HG02840 (cell line): Measurements from ENCODE around the gene STXBP1.
"Not testable (repeated sequence)": the region's sequence is repeated elsewhere in the genome, so short reads cannot be mapped to it uniquely, and the experiment has no call there.

Source experiments
- ATAC-seq: cut with Tn5 transposase; IDR thresholded peaks from one replicate; pipeline ENCODE4 v1.9.1; 2021; ENCODE audit warnings: mild to moderate bottlenecking, moderate library complexity, moderate number of reproducible peaks; ENCODE audit not compliant: unreplicated experiment, low FRiP score

The STXBP1 gene

GRCh38 chr9:127608104-127608966 lies 3.7 kb upstream of the STXBP1 start:
- ATAC-seq = no peak

DNA sequence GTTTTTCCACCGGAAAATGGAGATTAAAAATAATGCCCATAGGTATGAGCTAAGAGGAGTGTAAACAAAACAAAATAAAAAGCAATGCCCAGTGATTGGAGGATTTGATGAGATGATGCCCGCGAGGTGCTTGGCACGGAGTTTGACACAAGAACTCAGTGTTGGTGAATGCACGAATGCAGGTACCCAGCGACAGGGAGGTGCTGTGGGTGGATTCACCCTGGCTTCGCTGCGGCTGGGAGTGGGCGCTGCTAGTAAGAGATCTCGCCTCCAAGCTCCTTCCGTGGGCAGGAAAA lies 526 bp upstream of the STXBP1 start:
- peak; percentile 24 for ATAC-seq

DNA sequence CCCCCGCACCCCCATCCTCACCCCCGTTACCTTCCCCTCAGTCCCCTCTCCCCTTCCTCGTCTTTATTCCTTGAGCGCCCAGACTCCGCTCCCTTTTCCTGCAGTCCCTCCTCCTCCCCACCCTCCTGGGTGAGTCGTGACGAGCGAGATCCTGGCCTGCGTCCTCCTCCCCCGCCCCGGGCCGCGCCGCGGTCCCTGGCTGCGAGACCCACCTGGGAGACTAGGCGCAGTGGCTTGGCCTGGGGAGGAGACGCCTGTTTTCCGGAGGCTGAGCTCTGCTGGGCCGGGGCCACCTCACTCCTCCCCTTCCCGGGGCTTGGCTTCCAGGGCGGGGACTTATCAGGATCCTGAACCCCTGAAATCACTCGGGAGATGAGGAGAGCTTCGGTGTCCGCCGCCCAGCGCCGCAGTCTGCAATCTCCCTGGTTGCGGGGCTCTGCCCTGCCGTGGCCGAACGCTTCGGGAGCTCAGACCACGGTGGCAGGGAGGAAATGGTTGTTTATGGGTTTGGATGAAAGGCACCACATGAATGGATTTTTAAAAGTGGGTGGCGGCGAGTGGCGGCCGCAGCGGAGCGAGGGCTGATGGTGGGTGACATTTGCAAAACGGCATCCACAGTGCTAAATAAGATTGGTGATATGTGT lies 984 bp downstream of the STXBP1 start:
- ATAC-seq = no peak

DNA sequence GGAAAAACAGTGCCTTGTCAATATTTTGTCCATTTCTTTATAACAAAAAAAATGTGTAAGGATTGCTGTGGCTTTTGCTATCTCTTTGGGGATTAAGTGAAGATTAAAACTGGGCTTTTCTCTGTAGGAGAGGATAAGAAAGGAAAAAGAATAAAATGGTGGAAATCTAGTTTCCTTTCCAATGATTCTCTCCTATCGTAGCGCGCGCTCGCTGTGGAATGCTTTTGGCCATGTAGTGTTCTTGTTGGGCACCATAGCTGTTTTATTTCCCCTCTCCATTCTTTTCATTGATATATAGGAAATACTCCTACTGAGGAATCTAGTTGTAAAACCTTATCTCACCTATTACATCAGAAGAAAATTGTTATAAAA lies 1.5 kb downstream of the STXBP1 start:
- ATAC-seq = no peak

DNA sequence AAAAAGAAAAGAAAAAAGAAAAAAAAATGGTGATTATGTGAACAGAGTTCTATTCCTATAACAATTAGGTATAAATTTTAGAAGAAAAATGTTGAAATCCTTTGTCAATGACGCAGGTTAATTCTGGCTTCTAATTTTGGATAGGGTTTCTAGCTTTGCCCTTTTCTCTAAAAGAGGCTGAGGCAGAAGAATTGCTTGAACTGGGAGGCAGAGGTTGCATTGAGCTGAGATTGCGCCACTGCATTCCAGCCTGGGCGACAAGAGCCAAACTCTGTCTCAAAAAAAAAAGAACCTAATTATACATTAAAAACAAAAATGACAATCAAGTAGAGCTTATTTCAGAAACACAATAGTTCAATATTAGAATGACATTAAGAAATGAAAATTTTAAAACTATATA lies 2.9 kb downstream of the STXBP1 start:
- no peak for ATAC-seq

DNA sequence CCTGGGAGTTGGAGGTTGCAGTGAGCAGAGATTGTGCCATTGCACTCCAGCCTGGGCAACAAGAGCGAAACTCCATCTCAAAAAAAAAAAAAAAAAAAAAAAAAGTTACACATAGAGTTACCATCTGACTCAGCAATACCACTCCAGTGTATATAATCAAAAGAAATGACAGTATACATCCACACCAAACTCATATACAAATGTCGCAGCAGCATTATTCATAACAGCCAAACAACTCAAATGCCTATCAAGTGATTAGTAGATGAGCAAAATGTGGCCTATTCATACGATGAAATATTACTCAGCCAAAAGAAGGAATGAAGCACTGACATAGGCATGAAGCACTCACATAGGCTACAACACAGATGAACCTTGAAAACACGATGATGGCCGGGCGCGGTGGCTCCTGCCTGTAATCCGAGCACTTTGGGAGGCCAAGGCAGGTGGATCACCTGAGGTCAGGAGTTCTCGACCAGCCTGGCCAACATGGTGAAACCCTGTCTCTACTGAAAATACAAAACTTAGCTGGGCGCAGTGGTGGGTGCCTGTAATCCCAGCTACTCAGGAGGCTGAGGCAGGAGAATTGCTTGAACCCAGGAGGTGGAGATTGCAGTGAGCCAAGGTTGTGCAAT lies 9.4 kb downstream of the STXBP1 start:
- not testable (repeated sequence) for ATAC-seq

- ATAC-seq = no peak
These were observed 14.8 kb downstream of the STXBP1 start for GRCh38 chr9:127626752-127627493.

DNA sequence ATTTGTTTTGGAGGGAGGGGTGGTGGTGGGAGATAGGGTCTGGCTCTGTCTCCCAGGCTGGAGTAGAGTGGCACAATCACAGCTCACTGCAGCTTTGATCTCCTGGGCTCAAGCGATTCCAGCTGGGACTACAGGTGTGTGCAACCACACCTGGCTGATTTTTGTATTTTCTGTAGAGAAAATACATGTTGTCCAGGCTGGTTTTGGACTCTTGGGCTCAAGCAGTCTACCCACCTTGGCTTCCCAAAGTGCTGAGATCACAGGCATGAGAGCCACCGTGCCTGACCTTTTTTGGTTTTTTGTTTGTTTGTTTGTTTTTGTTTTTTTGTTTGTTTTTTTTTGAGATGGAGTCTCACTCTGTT lies 15.4 kb downstream of the STXBP1 start:
- ATAC-seq = no peak

DNA sequence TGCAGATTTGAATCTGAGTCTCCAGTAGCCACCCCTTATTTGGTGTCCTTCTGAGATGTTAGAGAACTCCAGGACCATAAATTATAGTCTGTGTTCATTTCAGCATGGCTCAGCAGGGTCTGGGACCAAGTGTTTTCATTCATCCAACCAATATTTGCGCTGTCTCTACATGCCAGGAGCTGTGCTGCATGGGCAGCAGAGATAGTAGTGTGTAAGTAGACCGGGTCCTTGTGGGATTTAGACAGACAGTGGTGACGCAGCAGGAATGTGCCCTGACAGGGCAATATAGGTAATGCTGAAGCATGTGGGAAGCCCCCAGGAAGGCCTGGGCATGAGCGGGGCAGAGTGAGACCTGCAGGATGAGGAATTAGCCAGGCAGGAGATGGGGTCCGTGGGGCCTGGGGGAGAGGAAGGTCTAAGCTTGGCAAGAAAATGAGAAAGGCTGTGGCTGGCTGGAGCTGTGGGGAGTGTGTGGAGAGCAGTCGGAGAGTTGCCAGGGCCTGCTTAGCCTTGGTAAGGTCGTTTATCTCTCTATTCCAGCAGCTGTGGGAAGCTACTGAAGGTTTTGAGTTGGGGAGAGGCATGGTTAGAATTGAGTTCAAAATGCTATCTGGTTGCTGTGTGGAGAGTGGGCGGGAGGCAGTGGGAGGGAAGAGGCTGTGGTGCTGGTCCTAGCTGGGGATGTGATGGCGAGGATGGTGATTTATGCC lies 16.8 kb downstream of the STXBP1 start:
- ATAC-seq = no peak

DNA sequence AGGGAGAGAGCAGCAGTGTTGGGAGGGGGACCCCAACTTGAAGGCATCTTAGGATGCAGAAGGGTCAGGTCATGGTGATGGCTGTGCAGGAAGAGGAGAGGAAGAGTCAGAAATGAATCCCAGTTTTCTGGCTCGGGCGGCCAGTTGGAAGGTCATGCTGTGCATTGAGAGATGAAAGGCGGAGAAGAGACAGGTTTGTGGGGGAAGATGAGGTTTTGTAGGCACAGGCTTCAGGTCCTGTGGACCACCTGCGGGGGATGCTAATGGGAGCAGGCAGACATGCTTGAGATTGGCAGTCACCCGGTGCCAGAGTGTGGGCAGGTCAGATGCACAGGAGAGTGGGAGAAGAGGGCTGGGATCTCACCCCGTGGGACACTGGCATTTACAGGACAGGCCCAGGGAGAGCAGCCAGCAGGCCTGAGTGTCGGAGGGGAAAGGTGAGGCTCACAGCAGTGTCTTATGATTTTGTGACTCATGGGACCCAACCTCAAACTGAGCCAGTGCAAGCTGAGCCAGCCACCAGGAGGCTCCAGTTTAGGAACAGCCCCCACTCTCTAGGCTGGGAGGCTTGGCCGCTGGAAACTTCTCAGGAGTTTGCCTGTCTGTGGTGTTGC lies 17.5 kb downstream of the STXBP1 start:
- ATAC-seq = no peak

DNA sequence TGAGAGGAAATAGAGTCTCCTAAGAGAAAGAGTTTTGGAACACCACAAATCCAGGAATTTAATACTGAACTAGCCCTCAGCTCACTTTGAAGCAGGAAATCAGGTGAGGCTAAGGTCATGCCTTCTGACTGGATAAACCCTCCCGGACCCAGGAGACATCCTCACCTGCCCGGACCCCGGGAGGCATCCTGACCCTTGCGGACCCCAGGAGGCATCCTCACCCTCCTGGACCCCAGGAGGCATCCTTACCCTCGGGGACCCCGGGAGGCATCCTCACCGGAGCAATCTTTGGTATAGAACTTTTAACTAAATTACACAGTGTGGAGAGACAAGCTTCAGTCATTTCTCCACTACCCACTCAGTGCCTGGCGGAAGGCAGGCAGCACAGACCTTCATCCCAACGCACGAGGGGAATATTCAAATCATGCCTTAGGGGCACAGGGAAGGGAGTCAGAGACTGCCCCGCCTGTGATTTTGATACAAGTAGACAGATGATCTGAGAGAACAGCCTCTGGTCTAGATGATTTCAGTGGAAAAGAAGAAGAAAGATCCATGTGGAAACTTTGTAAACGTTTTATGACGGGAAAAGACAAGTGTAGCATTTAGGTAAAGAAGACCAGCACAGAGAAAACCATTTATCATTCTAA lies 21.3 kb downstream of the STXBP1 start:
- no peak for ATAC-seq

DNA sequence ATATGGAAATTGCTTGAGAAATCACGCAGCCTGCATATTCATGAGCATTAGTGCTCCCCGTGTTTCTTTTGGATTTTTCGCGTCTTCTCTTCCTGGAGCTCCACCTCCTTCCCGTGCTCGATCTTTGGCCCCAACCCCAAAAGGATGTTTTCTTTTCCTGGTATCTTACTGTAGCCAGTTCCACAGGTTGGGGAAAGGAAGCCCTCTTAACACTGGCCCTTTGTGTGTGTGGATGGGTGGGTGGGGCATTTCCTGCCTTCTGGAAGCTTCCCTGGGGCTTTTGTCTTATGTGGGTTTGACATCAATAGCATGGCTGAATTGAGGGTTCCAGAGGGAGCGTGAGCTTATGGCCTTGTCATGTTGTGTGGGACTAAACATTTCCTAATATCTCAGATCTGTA lies 21.9 kb downstream of the STXBP1 start:
- no peak for ATAC-seq

DNA sequence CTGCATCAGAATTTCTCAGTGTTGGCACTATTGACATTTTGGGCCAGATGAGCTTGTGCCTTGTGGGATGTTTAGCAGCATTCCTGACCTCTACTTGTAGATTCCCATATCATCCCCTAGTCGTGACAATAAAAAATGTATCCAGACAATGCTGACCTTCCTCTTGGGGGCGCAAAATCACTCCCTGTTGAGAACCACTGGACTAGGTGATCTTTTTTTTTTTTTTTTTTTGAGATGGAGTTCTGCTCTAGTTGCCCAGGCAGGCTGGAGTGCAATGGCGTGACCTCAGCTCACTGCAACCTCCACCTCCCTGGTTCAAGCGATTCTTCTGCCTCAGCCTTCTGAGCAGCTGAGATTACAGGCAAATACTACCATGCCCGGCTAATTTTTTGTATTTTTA lies 22.6 kb downstream of the STXBP1 start:
- ATAC-seq = no peak

GRCh38 chr9:127635201-127635735 lies 23.2 kb downstream of the STXBP1 start:
- ATAC-seq = no peak

DNA sequence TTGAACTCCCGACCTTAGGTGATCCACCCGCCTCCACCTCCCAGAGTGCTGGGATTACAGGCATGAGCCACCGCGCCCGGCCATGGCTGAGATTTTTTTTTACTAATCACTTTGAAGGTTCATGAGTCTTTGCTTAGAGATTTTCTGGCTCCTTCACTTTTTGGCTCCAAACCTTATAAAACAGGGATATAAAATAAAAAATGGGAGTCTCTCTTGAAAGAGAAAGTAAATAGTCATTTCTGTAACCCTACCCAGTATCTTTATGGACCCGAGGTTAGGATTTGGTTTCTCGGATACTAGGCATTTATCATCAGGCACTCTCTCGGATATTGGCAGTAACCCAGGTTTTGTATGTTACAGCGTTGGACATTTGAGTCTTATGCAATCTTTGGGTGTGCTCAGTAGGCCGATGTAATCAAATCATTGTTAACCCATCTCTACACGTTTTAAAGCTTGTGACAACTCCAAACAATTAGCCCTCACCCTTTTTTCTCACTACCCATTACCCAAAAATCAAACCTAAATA lies 25.3 kb downstream of the STXBP1 start:
- no peak for ATAC-seq

DNA sequence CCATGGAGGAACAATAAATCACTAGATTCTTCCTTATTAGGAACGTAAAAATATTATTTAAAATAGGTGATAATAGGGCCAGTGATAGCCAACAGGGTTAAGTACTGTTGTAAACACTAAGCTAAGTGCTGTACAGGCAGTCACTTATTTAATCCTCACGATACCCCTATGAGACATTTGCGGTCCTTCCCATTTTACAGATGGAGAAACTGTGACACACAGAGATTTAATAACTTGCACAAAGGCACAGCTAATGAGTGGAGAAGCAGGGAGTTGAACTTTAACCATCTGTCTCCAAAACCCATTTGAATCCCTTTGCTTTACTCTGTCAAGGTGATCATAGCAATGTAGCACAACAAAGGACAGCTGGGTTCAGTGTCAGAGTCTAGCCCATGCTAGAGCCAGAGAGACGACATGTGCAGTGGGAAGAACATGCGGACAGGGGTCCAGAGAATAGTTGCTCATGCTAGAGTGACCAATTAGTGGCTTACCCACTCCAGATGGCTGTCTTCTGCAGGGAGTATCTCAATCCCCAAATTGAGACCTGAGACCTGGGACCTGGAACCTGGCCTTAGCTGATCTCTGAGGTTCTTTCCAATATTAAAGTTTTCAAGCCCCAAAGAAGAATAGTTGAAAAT lies 28.9 kb downstream of the STXBP1 start:
- ATAC-seq = no peak

DNA sequence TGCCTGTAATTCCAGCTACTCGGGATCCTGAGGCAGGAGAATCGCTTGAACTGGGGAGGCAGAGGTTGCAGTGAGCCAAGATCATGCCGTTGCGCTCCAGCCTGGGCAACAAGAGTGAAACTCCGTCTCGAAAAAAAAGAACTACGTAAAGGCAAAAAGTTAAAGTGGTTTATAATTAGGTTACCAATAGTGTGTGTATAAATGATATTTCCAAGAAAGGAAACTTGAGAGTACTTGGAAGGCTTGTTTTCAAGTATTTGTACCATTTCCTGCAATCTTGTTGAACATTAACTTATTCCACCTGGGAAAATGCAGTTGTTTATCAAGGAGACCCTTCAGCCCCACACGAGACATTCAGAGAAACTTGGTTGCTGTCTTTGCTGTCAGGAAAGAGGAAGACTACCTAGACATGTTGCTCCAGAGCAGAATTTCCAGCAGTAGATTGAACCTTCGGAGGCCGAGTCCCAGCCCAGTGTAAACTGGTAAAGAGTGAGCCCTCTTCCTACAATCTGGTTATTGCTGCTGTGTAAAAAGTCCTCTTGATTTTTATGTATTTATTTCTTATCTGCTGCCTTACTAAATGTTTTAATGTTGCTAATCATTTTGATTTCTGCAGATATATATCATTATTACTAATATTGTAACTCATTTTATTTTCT lies 30.1 kb downstream of the STXBP1 start:
- ATAC-seq = no peak

DNA sequence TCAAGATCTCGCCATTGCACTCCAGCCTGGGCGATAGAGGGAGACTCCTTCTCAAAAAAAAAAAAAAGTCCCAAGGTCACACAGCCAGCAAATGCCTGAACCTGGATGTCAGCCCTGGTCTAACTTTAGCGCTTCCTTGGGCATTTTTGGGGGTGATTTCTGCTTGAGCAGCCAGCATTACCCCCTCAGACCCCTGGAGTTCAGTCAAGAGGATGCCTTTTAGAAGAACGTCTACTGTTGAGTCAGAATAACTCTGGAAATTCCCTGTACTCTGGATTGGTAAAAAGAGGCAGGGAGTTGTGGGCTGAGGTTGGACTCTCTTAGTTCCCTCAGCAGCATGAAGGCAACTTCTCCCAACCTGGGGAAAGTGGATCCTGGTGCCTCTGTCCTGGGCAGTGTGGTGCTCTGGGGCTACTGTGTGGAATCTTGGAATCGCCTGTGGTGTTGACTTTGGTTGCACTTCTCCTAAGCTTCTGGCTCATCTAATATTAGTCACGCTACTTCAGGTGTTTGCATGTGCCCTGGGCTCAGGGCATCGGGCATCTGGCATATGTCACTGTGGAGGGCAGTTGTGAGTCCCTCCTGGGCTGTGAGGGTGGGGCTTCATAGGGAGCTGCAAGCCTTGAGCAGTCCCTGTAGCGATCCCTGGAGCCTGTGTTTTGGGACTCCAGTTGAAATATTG lies 32.2 kb downstream of the STXBP1 start:
- ATAC-seq = no peak
